ENCODE measurements around the gene GJA3. TPM values are rescaled to one million over a fixed set of nuclear protein-coding genes. Genes with fewer than 3 reads are reported as not detected.

The GJA3 gene
- total and polyA plus RNA-seq, 10 of the 15 experiments (the other 5 are each of a cell fraction or from before 2014, with no cell fraction given) = 0.03 to 0.11 (median 0.04) TPM; not detected in 5

DNA sequence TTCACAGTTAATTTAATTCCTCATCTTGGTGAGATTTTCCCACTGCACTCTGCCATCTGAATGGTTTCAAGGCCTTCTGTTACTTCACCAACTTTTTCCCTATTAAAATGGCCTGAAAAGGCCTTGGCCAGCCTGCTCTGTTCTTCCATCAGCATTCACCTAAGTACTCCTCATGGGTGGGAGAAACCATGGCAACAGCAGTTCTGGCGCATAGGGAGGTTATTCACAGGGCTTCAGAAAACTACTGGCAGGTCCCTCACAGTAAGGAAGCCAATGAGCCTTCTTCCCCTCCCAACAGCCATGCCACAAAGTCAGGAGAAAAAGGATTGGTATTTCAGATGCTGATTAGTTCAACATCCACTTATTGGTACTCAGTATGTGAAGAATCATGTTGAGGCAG is 49.1 kb upstream of the GJA3 start:
- ATAC-seq = no peak
- CTCF ChIA-PET = interaction anchor here (0.7 to 1.0 kb wide), 2 partner anchors 19 to 278 kb away, joined by 3 read pairs; no protein-coding TSS in a partner anchor

DNA sequence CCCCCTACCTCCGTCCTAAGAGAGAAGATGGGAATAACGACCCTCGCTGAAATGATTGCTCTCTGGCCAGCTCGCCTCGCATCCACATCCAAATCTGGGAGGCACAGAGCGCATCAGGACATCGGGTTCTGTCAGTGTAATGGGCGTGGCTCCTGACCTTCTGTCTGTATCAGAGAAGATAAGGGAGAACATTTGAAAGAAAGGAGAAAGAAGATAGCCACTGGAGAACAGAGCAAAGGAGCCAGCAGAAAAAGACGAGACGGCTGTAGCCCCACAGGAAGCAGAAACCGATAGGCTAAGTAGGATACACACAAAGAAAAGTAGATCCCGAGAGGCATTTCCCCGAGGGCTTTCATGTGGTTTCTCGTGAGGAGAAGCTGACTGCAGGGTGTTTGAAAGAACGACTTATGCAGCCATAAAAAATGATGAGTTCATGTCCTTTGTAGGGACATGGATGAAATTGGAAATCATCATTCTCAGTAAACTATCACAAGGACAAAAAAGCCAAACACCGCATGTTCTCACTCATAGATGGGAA is 45.9 kb upstream of the GJA3 start:
- DNase-seq (ENCODE audit: low read depth, low spot score) (no peak), ATAC-seq (no peak), FAIRE-seq (no peak)
- Histone ChIP-seq H3K79me2 (ENCODE audit: control insufficient read depth, insufficient read depth, low read length) (no peaks in the 10 kb centered on the region), H3K9me3 (replicated peaks; ENCODE audit: control insufficient read depth, insufficient read depth, low read length) (no peaks in the 10 kb centered on the region), H3K4me3 (no peak overlapping the region), H3K9ac (ENCODE audit: control insufficient read depth, insufficient read depth, low read length) (no peak overlapping the region), H4K20me1 (ENCODE audit: control insufficient read depth, insufficient read depth) (no peaks in the 10 kb centered on the region), H3K36me3 (ENCODE audit: control insufficient read depth in 2 of 2, insufficient read depth in 2 of 2, low read length in 1 of 2) (no peaks in the 10 kb centered on the region), H2AFZ (ENCODE audit: control insufficient read depth, low read depth, low read length) (no peak overlapping the region), H3K27ac (ENCODE audit: control insufficient read depth, insufficient read depth) (no peak overlapping the region), H3K4me2 (ENCODE audit: control insufficient read depth, insufficient read depth) (no peak overlapping the region), H3K4me1 (ENCODE audit: control insufficient read depth, insufficient read depth, low read length) (no peaks in the 10 kb centered on the region), H3K27me3 (replicated peaks in 1 of 2; ENCODE audit: control insufficient read depth in 2 of 2, insufficient read depth in 2 of 2, low read length in 1 of 2) (peaks cover 0 to 1% of the 10 kb centered on the region in 2 experiments; a peak in 1 of 4 replicates)
- BruUV-seq (replicated peaks) = no TSS peak
- CTCF ChIA-PET = no interaction called here
- in situ Hi-C loops (cut with MboI) = no loop called here
- intact Hi-C loops (cut with micrococcal nuclease; ENCODE audit: unreplicated experiment) = no loop called here
- RAD21 ChIA-PET (ENCODE audit: unreplicated experiment) = no interaction called here
- POLR2A ChIA-PET = no interaction called here
- SMC1A ChIA-PET (ENCODE audit: uncharacterized antibody, unreplicated experiment) = no interaction called here
- WGBS (ENCODE audit: insufficient coverage, insufficient replicate concordance, low lambda C conversion rate, missing lambda C conversion rate) = 43% methylated on average over 16 of the region's 16 CpGs
- TF ChIP-seq CHD4 (IDR thresholded peaks at IDR 0.05) (no peak), CHD1 (IDR thresholded peaks at IDR 0.05; ENCODE audit: low read depth, low read length) (no peak), NRF1 (conservative IDR thresholded peaks at IDR 0.05; ENCODE audit: low read depth, low read length) (no peak), TCF12 (IDR thresholded peaks at IDR 0.05; ENCODE audit: low read depth, low read length) (no peak), DPF2 (IDR thresholded peaks at IDR 0.05) (no peak), KLF5 (IDR thresholded peaks at IDR 0.05; ENCODE audit: partially characterized antibody) (no peak), NR2C2 (IDR thresholded peaks at IDR 0.05; ENCODE audit: borderline replicate concordance, control insufficient read depth, insufficient read length, low read depth) (no peak), YBX1 (IDR thresholded peaks at IDR 0.05) (no peak), NFYB (IDR thresholded peaks at IDR 0.05; ENCODE audit: insufficient read depth, low read depth, low read length) (no peak), HDAC2 (IDR thresholded peaks at IDR 0.05) (no peak), NR2C1 (IDR thresholded peaks at IDR 0.05) (no peak), TAF1 (IDR thresholded peaks at IDR 0.05; ENCODE audit: borderline replicate concordance, low read depth, low read length) (no peak)
- TF ChIP-seq, protein P1, sequence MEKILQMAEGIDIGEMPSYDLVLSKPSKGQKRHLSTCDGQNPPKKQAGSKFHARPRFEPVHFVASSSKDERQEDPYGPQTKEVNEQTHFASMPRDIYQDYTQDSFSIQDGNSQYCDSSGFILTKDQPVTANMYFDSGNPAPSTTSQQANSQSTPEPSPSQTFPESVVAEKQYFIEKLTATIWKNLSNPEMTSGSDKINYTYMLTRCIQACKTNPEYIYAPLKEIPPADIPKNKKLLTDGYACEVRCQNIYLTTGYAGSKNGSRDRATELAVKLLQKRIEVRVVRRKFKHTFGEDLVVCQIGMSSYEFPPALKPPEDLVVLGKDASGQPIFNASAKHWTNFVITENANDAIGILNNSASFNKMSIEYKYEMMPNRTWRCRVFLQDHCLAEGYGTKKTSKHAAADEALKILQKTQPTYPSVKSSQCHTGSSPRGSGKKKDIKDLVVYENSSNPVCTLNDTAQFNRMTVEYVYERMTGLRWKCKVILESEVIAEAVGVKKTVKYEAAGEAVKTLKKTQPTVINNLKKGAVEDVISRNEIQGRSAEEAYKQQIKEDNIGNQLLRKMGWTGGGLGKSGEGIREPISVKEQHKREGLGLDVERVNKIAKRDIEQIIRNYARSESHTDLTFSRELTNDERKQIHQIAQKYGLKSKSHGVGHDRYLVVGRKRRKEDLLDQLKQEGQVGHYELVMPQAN (conservative IDR thresholded peaks at IDR 0.05) = no peak
- TF ChIP-seq, protein P2, sequence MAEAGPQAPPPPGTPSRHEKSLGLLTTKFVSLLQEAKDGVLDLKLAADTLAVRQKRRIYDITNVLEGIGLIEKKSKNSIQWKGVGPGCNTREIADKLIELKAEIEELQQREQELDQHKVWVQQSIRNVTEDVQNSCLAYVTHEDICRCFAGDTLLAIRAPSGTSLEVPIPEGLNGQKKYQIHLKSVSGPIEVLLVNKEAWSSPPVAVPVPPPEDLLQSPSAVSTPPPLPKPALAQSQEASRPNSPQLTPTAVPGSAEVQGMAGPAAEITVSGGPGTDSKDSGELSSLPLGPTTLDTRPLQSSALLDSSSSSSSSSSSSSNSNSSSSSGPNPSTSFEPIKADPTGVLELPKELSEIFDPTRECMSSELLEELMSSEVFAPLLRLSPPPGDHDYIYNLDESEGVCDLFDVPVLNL (IDR thresholded peaks at IDR 0.05; ENCODE audit: low read depth, low read length) = no peak
- TF ChIP-seq, protein P3, sequence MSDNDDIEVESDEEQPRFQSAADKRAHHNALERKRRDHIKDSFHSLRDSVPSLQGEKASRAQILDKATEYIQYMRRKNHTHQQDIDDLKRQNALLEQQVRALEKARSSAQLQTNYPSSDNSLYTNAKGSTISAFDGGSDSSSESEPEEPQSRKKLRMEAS (IDR thresholded peaks at IDR 0.05; ENCODE audit: low read depth, low read length) = no peak

More for the DNA sequence above, 49.1 kb upstream of the GJA3 start:
- no peak for FAIRE-seq
- Histone ChIP-seq H3K4me1 (ENCODE audit: control insufficient read depth, insufficient read depth, low read length) (no peaks in the 10 kb centered on the region), H3K9ac (ENCODE audit: control insufficient read depth, insufficient read depth, low read length) (no peak overlapping the region), H2AFZ (ENCODE audit: control insufficient read depth, low read depth, low read length) (no peak overlapping the region), H4K20me1 (ENCODE audit: control insufficient read depth, insufficient read depth) (no peaks in the 10 kb centered on the region), H3K9me3 (replicated peaks; ENCODE audit: control insufficient read depth, insufficient read depth, low read length) (no peaks in the 10 kb centered on the region), H3K27ac (ENCODE audit: control insufficient read depth, insufficient read depth) (no peak overlapping the region), H3K4me2 (ENCODE audit: control insufficient read depth, insufficient read depth) (no peak overlapping the region), H3K27me3 (replicated peaks in 1 of 2; ENCODE audit: control insufficient read depth in 2 of 2, insufficient read depth in 2 of 2, low read length in 1 of 2) (peaks cover 0 to 1% of the 10 kb centered on the region in 2 experiments; a peak in 1 of 4 replicates), H3K36me3 (ENCODE audit: control insufficient read depth in 2 of 2, insufficient read depth in 2 of 2, low read length in 1 of 2) (no peaks in the 10 kb centered on the region), H3K4me3 (no peak overlapping the region), H3K79me2 (ENCODE audit: control insufficient read depth, insufficient read depth, low read length) (no peaks in the 10 kb centered on the region)
- intact Hi-C loops (cut with micrococcal nuclease; ENCODE audit: unreplicated experiment) (no loop called here), in situ Hi-C loops (cut with MboI) (no loop called here)
- SMC1A ChIA-PET (ENCODE audit: uncharacterized antibody, unreplicated experiment) = interaction anchor here (0.7 kb wide), 1 partner anchor 24 kb away, joined by 3 read pairs; no protein-coding TSS in a partner anchor
- RAD21 ChIA-PET (ENCODE audit: unreplicated experiment) = no interaction called here
- no peak for DNase-seq (ENCODE audit: low read depth, low spot score)
- TF ChIP-seq EP300 (IDR thresholded peaks at IDR 0.05; ENCODE audit: borderline replicate concordance in 1 of 2, control insufficient read depth in 1 of 2, low read depth in 2 of 2, low read length in 2 of 2) (no peak), RUNX3 (IDR thresholded peaks at IDR 0.05; ENCODE audit: low read length) (no peak), SIX5 (IDR thresholded peaks at IDR 0.05; ENCODE audit: low read depth, low read length, severe bottlenecking) (no peak)
- WGBS (ENCODE audit: insufficient coverage, insufficient replicate concordance, low lambda C conversion rate, missing lambda C conversion rate) = 64% methylated on average over 1 of the region's 1 CpG
- no TSS peak for BruUV-seq (replicated peaks)
- POLR2A ChIA-PET = no interaction called here

Data from GM12878 (cell line).